Hepatocyte (in vitro differentiated cells): ENCODE results near the gene PSMB7. TPM values are rescaled to one million over a fixed set of nuclear protein-coding genes. Genes with fewer than 3 reads are reported as not detected.

ENCODE experiments used
- DNase-seq: peaks from one replicate; pipeline ENCODE4 v3.0.0-alpha.2; 2016; ENCODE audit warnings: low spot score
- H2AFZ ChIP-seq: fragments of 200-600 bp; sonication (generic); 2 replicates; pipeline ENCODE4 v1.6.0; 2016; ENCODE audit warnings: antibody characterized with exemption, mild to moderate bottlenecking
- H3K27ac ChIP-seq: fragments of 200-600 bp; sonication (generic); 2 replicates; pipeline ENCODE4 v1.5.1; 2016; ENCODE audit warnings: mild to moderate bottlenecking
- H3K27me3 ChIP-seq: fragments of 200-600 bp; sonication (generic); 2 replicates; pipeline ENCODE4 v1.6.1; 2016
- H3K36me3 ChIP-seq: fragments of 200-600 bp; sonication (generic); replicated peaks from 2 replicates; pipeline ENCODE4 v1.5.1; 2016; ENCODE audit warnings: low read depth; ENCODE audit not compliant: insufficient read depth
- H3K4me1 ChIP-seq: fragments of 200-600 bp; sonication (generic); 2 replicates; pipeline ENCODE4 v1.5.1; 2016; ENCODE audit warnings: mild to moderate bottlenecking, moderate library complexity; ENCODE audit not compliant: insufficient read depth
- H3K4me2 ChIP-seq: fragments of 200-600 bp; sonication (generic); 2 replicates; pipeline ENCODE4 v1.6.0; 2016
- H3K4me3 ChIP-seq: fragments of 200-600 bp; sonication (generic); 2 replicates; pipeline ENCODE4 v1.5.1; 2016; ENCODE audit warnings: mild to moderate bottlenecking
- H3K79me2 ChIP-seq: fragments of 200-600 bp; sonication (generic); 2 replicates; pipeline ENCODE4 v1.6.0; 2017; ENCODE audit warnings: mild to moderate bottlenecking
- H3K9me2 ChIP-seq: fragments of 200-600 bp; sonication (generic); replicated peaks from 2 replicates; pipeline ENCODE4 v1.6.0; 2017; ENCODE audit warnings: mild to moderate bottlenecking; ENCODE audit not compliant: insufficient read depth
- H3K9me3 ChIP-seq: fragments of 200-600 bp; sonication (generic); 2 replicates; pipeline ENCODE4 v1.5.1; 2016; ENCODE audit warnings: low read depth, mild to moderate bottlenecking
- H4K20me1 ChIP-seq: fragments of 200-600 bp; sonication (generic); 2 replicates; pipeline ENCODE4 v1.6.0; 2016; ENCODE audit warnings: mild to moderate bottlenecking; ENCODE audit not compliant: insufficient read depth, poor library complexity, severe bottlenecking
- CTCF ChIP-seq: fragments of 200-600 bp; sonication (generic); IDR thresholded peaks from 2 replicates; pipeline ENCODE4 v1.5.1; 2016; ENCODE audit warnings: antibody characterized with exemption, mild to moderate bottlenecking; ENCODE audit not compliant: poor library complexity
- EZH2 ChIP-seq: fragments of 200-600 bp; sonication (generic); IDR thresholded peaks from 2 replicates; pipeline ENCODE4 v1.6.1; 2016; ENCODE audit warnings: antibody characterized with exemption, mild to moderate bottlenecking, borderline replicate concordance
- EZH2phosphoT487 ChIP-seq: fragments of 200-600 bp; sonication (generic); IDR thresholded peaks from one replicate; pipeline ENCODE4 v1.6.1; 2018; ENCODE audit warnings: antibody characterized with exemption, mild to moderate bottlenecking, low read depth, moderate library complexity; ENCODE audit not compliant: unreplicated experiment, severe bottlenecking
- WGBS: methylation state at CpG from one replicate; pipeline ENCODE4 v1.1.6; 2016; ENCODE audit warnings: low lambda C conversion rate; ENCODE audit errors: missing lambda C conversion rate; 5-methylcytosine and 5-hydroxymethylcytosine counted together
- polyA plus RNA-seq: library from polyadenylated mRNA; unstranded; fragments of >200 nt; fragmentation: Nextera tagmentation; extraction: Ambion mirVana; gene quantifications from 2 replicates; pipeline ENCODE4 v1.2.1, GENCODE V29; 2016
- total RNA-seq: library from RNA; depleted of rRNA; stranded (reverse); fragments of >200 nt; gene quantifications from 2 replicates; pipeline ENCODE4 v1.2.3, GENCODE V29; 2014

PSMB7 gene
- total and polyA plus RNA-seq, 2 experiments from 2014 or later, result 189 to 197 TPM

- Histone ChIP-seq H2AFZ (no peak overlapping the region), H3K4me1 (no peaks in the 10 kb centered on the region), H3K9me2 (no peaks in the 10 kb centered on the region), H4K20me1 (peaks cover 63% of the 10 kb centered on the region), H3K27me3 (no peaks in the 10 kb centered on the region), H3K9me3 (no peaks in the 10 kb centered on the region), H3K79me2 (peaks cover 42% of the 10 kb centered on the region), H3K36me3 (no peaks in the 10 kb centered on the region), H3K4me3 (no peak overlapping the region), H3K4me2 (no peak overlapping the region), H3K27ac (no peak overlapping the region)
- 98% methylated on average over 13 of the region's 13 CpGs for WGBS
- DNase-seq, result no peak
- TF ChIP-seq CTCF, result no peak
- no peak for TF ChIP-seq EZH2phosphoT487
- TF ChIP-seq EZH2, result no peak
These were observed 56.6 kb downstream of the PSMB7 start for GRCh38 chr9:124358631-124359030.

GRCh38 chr9:124357721-124358361, 57.4 kb downstream of the PSMB7 start:
- Histone ChIP-seq H3K9me2 (no peaks in the 10 kb centered on the region), H3K9me3 (no peaks in the 10 kb centered on the region), H3K36me3 (no peaks in the 10 kb centered on the region), H3K4me2 (no peak overlapping the region), H3K27ac (no peak overlapping the region), H2AFZ (no peak overlapping the region), H4K20me1 (peaks cover 60% of the 10 kb centered on the region), H3K4me1 (no peaks in the 10 kb centered on the region), H3K27me3 (no peaks in the 10 kb centered on the region), H3K4me3 (no peak overlapping the region), H3K79me2 (peaks cover 36% of the 10 kb centered on the region)
- DNase-seq, result no peak
- TF ChIP-seq CTCF, result no peak
- TF ChIP-seq EZH2phosphoT487, result no peak
- no peak for TF ChIP-seq EZH2
- WGBS, result 90% methylated on average over 13 of the region's 13 CpGs

- Histone ChIP-seq H3K4me1 (no peaks in the 10 kb centered on the region), H4K20me1 (peaks cover 54% of the 10 kb centered on the region), H2AFZ (no peak overlapping the region), H3K4me3 (no peak overlapping the region), H3K36me3 (no peaks in the 10 kb centered on the region), H3K27me3 (no peaks in the 10 kb centered on the region), H3K9me2 (no peaks in the 10 kb centered on the region), H3K27ac (no peak overlapping the region), H3K9me3 (no peaks in the 10 kb centered on the region), H3K79me2 (peaks cover 28% of the 10 kb centered on the region), H3K4me2 (no peak overlapping the region)
- no peak for DNase-seq
- WGBS, result 97% methylated on average over 19 of the region's 19 CpGs
- TF ChIP-seq EZH2phosphoT487 (no peak), EZH2 (no peak), CTCF (no peak)
These were observed 58.4 kb downstream of the PSMB7 start for GRCh38 chr9:124356745-124357390.
